Keratinocyte (primary cell): Measurements from ENCODE around the gene SINHCAF.

Source experiments
- EZH2 ChIP-seq: IDR thresholded peaks from one replicate; pipeline ENCODE4 v1.6.1; 2012; ENCODE audit warnings: inconsistent platforms, mild to moderate bottlenecking, low read length, moderate library complexity
- TF ChIP-seq, protein P1 (sequence below), 3 experiments: IDR thresholded peaks in 1 of 3; conservative IDR thresholded peaks in 1 of 3; optimal IDR thresholded peaks in 1 of 3; 2 replicates in 2 of 3; 3 replicates in 1 of 3; pipeline versions ENCODE3 to v1.5.1; 2011; ENCODE audit warnings: low read length in 3 of 3, mild to moderate bottlenecking in 3 of 3, moderate library complexity in 2 of 3, control low read depth in 1 of 3, inconsistent platforms in 1 of 3; ENCODE audit not compliant: insufficient read depth in 2 of 3; ENCODE audit errors: extremely low read depth in 1 of 3

DNA sequence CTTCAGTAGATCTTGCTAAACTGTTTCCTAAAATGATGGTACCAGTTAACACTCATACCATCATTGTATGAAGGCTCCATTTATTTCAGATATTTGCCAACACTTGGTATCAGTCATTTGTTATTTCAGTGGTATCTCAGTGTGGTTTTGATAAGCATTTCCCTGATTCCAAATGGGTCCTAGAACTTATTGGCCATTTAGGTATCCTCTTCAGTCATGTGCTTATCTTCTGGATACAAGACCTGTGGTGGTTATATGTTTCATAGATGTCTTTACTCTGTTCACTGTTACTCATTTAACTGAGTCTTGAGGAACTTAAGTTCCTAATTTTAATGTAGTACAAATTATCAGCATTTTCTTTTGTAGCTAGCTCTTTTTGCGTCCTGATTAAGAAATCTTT is 13.5 kb downstream of the SINHCAF start:
- TF ChIP-seq, protein P1, sequence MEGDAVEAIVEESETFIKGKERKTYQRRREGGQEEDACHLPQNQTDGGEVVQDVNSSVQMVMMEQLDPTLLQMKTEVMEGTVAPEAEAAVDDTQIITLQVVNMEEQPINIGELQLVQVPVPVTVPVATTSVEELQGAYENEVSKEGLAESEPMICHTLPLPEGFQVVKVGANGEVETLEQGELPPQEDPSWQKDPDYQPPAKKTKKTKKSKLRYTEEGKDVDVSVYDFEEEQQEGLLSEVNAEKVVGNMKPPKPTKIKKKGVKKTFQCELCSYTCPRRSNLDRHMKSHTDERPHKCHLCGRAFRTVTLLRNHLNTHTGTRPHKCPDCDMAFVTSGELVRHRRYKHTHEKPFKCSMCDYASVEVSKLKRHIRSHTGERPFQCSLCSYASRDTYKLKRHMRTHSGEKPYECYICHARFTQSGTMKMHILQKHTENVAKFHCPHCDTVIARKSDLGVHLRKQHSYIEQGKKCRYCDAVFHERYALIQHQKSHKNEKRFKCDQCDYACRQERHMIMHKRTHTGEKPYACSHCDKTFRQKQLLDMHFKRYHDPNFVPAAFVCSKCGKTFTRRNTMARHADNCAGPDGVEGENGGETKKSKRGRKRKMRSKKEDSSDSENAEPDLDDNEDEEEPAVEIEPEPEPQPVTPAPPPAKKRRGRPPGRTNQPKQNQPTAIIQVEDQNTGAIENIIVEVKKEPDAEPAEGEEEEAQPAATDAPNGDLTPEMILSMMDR (optimal IDR thresholded peaks at IDR 0.05 in 1 of 3, IDR thresholded peaks at IDR 0.05 in 1 of 3, conservative IDR thresholded peaks at IDR 0.05 in 1 of 3; ENCODE audit: extremely low read depth in 1 of 3, insufficient read depth in 2 of 3, low read length in 3 of 3) = no peak
- no peak for TF ChIP-seq EZH2
